ENCODE results near the gene MUC21.
"Not testable (repeated sequence)": the region's sequence is repeated elsewhere in the genome, so short reads cannot be mapped to it uniquely, and the experiment has no call there.

MUC21 gene

DNA sequence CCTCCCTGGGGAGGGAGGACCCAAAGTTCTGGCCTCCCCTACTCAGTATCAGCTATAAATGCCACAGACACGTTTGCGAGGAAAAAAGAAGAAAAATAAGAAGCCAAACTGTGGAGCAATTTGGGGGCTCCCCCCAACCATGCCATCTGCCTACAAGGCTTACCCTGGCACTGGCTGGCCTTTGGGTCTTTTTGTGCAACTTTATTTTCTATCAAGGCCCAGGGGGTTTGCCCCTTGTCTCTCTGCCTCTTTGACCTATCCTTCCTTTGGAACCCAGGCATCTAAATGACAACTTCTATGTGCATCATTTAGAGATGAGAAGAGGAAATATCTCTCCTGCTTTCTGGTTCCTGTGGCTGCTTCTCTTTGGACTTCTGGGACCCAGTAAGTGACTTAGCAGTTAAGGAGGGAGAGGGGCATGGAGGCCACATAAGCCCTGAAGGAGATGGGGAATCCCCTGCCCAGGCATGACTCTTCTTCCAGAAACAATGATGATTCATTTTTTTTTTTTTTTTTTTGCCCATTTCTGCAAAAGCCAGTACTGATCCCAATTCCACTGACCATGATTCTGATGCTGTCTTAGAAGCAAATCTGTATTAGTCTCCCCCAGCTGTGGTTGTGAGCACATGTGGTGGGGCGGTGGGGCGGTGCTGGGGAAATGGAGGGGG, 27.0 kb downstream of the MUC21 start, which contains the start of gene MUC22:
Gene MUC22 (plus strand): TSS at position 82 of the 668 bp plus-strand sequence. CDS start 233 bp downstream, at position 315.
- no peak for DNase-seq

DNA sequence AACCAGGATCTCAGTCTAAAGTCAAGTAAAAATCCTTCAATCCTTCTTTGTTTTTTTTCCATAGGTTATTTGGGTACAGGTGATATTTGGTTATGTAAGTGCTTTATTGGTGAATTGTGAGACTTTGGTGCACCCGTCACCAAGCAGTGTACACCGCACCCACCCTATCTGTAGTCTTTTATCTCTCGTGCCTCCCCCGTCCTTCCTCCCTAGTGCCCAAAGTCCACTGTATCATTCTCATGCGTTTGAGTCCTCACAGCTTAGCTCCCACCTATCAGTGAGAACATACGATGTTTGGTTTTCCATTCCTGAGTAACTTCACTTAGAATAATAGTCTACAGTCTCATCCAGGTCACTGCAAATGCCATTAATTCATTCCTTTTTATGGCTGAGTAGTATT, 27.6 kb downstream of the MUC21 start:
- no peak for DNase-seq

DNA sequence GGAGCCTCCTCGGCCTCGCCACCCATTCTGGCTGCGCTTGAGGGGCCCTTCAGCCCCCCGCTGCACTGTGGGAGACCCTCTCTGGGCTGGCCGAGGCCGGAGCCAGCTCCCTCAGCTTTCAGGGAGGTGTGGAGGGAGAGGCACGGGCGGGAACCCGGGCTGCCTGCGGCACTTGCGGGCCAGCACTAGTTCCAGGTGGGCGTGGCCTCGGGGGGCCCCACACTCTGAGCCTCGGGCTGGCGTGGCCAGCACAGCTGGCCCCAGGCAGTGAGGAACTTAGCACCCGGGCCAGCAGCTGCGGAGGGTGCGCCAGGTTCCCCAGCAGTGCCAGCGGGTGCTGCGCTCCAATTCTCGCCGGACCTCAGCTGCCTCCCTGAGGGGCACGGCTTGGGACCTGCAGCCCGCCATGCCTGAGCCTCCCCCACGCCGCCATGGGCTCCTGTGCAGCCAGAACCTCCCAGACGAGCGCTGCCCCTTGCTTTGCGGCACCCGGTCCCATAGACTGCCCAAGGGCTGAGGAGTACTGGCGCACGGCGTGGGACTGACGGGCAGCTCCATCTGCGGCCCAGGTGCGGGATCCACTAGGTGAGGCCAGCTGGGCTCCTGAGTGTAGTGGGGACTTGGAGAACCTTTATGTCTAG, 33.3 kb downstream of the MUC21 start:
- no peak for DNase-seq

DNA sequence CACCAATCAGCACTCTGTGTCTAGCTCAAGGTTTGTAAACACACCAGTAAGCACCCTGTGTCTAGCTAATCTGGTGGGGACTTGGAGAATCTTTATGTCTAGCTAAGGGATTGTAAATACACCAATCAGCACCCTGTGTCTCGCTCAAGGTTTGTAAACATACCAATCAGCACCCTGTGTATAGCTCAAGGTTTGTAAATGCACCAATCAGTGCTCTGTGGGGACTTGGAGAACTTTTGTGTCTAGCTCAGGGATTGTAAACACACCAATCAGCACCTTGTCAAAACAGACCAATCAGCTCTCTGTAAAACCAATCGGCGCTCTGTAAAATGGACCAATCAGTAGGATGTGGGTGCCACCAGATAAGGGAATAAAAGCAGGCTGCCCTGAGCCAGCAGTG, 33.9 kb downstream of the MUC21 start:
- not testable (repeated sequence) for DNase-seq

DNA sequence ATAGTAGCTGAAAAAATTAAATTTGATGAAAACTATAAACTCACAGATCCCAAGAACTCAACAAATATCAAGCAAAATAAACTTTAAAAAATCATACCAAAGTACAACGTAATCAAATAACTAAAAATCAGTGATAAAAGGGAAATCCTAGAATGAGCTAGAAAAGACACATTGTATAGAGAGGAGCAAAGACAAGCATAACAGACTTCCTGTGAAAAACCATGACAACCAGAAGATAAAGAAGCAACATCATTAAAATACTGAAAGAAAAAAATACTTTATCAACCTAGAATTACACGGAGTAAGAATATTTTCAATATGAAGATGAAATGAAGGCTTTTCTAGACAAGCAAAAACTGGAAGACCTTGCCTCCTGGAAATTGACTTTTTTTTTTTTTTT, 36.5 kb downstream of the MUC21 start:
- no peak for DNase-seq

DNA sequence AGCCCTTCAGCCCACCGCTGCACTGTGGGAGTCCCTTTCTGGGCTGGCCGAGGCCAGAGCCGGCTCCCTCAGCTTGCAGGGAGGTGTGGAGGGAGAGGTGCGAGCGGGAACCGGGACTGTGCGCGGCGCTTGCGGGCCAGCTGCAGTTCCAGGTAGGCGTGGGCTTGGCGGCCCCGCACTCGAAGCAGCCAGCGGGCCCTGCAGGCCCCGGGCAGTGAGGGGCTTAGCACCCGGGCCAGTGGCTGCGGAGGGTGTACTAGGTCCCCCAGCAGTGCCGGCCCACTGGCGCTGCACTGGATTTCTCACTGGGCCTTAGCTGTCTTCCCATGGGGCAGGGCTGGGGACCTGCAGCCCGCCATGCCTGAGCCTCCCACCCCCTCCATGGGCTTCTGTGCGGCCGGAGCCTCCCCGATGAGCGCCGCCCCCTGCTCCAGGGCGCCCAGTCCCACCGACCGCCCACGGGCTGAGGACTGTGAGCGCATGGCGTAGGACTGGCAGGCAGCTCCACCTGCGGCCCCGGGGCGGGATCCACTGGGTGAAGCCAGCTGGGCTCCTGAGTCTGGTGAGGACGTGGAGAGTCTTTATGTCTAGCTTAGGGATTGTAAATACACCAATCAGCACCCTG, 37.2 kb downstream of the MUC21 start:
- DNase-seq, result not testable (repeated sequence)

DNA sequence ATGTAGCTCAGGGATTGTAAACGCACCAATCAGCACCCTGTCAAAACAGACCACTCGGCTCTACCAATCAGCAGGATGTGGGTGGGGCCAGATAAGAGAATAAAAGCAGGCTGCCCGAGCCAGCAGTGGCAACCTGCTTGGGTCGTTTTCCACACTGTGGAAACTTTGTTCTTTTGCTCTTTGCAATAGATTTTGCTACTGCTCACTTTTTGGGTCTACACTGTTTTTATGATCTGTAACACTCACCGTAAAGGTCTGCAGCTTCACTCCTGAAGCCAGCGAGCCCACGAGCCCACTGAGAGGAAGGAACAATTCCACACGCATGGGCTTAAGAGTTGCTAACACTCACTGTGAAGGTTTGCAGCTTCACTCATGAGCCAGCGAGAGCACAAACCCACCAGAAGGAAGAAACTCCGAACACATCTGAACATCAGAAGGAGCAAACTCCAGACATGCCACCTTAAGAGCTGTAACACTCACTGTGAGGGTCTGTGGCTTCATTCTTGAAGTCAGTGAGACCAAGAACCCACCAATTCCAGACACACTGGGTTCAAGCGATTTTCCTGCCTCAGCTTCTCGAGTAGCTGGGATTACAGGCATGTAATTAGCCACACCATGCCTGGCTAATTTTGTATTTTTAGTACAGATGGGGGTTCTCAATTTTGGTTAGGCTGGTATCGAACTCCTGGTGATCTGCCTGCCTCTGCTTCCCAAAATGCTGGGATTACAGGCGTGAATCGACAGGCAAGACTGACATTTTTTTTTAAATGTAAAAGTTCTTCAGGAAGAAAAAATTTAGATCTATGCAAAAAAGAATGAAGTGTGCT, 38.4 kb downstream of the MUC21 start:
- not testable (repeated sequence) for DNase-seq

DNA sequence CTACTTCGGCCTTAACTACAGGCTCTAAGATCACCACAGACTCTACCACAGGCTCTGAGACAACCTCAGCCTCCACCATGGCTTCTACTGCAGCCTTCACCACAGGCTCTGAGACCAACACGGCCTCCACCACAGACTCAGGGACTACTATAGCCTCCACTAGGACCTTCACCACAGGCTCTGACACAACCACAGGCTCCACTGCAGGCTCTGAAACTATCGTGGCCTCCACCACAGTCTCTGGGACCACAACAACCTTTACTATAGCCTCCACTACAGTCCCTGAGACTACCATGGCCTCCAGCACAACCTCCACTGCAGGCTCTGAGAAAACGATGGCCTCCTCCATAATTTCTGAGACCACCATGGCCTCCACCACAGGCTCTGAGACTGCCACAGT, 42.1 kb downstream of the MUC21 start:
- no peak for DNase-seq

DNA sequence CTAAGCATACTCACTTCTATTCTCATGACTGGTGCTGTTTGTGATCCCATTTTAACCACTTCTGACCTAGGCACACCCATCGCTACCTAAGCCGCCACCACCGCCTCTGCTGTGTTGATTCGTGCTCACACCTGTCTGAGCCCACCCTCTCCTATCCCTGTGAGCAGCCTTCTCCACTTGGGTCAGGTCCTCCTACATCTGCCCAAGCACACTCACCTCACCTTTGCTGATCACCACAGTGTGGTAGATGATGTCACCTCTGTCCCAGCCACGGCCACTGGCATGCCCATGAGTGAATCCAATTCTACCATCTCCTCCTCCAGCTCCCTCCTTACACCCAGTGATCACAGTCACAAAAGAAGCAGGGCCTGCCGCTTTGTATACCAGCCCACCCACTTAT, 47.6 kb downstream of the MUC21 start:
- no peak for DNase-seq

DNA sequence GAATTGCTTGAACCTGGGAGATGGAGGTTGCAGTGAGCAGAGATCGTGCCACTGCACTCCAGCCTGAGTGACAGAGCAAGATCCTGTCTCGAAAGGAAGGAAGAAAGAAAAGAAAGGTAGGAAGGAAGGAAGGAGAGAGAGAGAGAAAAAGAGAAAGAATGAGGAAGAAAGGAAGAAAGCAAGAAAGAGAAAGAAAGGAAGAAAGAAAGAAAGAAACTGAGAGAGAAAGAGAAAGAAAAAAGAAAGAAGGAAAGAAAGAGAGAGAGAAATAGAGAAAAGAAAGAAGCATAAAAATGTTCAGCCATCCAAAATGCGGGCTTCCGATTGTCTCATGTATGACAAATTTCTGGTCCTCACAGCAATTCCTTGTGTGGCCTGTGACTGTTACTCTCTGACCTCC, 49.6 kb downstream of the MUC21 start:
- no peak for DNase-seq

DNA sequence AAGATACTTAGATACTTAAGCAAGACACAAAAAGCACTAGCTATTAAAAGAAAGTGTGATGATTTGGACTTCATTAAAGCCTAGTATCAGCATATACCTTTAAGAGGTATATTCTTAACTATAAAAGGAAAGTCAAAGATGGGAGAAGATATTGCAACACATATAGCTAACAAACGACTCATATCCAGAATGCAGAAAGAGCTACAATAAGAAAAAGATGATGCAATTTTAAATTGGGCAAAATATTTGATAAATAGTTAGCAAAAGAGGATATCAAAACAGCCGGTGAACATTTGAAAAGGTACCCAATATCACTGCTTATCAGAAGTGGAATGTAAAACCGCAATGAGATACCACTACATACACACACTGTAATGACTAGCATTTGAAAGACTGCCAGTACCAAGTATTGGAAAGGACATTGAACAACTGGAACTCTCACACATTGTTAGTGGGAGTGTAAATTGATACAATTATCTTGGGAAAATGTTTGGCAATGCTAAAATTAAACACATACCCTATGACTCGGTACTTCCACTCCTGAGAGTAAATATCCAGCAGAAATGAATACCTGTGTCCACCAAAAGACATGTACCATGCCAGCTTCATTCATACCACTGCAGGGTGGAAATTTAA, 52.5 kb downstream of the MUC21 start:
- DNase-seq, result no peak

DNA sequence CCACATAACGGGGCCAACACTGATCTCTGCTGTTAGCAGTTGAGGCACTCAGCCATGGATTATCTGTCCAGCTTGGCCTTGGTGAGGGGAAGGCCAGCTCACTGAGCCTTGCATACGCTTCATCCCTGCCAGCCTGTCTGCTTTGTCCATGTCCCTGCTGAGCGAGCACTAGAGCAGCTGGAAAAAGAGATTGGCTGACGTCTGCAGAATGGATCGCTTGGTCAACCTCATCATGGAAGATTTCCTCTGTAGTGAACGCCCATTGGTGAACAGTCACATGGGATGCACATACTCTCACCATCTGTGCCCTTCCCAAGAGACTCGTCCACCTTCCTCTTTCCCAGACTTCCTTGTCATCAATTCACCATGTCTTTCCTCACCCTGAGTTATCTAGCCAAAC, 53.7 kb downstream of the MUC21 start:
- DNase-seq, result no peak

DNA sequence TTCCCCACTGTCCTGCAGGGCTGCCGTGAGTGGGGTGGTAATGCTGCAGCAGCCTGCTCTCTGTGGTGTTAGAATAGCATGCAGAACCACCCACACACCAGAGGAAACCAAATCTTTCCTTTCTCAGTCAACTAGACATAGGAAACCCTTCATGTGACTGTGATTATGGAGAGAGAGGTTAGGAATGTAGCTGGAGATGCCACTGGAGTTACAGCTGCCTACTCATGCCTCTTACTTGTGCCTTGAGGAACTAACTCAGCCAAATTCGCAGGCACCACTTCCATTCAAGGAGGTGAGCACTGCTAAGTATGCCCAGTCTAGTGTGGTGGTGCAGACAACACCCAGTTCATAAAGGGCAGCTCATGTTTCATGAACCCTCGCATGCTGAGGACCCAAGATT, 54.2 kb downstream of the MUC21 start:
- DNase-seq, result no peak

DNA sequence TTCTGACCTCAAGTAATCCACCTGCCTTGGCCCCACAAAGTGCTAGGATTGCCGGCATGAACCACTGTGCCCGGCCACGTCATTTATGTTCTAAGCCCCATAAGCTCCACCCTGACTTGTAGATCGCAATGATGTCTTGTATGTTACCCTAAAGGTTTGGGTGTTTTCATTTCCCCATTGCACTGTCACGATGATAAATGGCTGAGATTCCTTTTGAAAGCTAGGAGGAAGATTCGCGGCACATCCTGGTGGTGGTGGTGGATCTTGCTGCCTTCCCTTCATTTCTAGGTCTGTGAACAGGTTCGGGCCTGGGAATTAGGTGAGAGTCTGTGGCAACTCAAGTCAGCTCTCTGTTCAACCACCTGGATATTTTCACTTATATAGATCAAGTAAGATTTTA, 55.0 kb downstream of the MUC21 start:
- DNase-seq, result no peak
